Thyroid gland (tissue), 4 donors: ENCODE data around the gene NOTCH3. TPM values are rescaled to one million over a fixed set of nuclear protein-coding genes. Genes with fewer than 3 reads are reported as not detected.

Source experiments
- DNase-seq, 2 donors: peaks; one replicate each; pipeline ENCODE4 v3.0.0-alpha.2; 2019
- H3K27ac ChIP-seq, 3 donors: fragments of 200-600 bp; sonication (generic); 1 replicate in 2 of 3; 2 replicates in 1 of 3; pipeline ENCODE4 v1.5.1; 2016 to 2019; ENCODE audit warnings: mild to moderate bottlenecking in 1 of 3, moderate library complexity in 1 of 3
- H3K27me3 ChIP-seq: fragments of 200-600 bp; sonication (generic); one replicate; pipeline ENCODE4 v1.5.1; 2019
- H3K36me3 ChIP-seq, 2 donors: fragments of 200-600 bp; sonication (generic); one replicate each; pipeline ENCODE4 v1.5.1; 2016 to 2019
- H3K4me1 ChIP-seq, 2 donors: fragments of 200-600 bp; sonication (generic); one replicate each; pipeline ENCODE4 v1.5.1; 2017 to 2019
- H3K4me3 ChIP-seq, 3 donors: fragments of 200-600 bp; sonication (generic); replicated peaks in 1 of 3; 1 replicate in 2 of 3; 2 replicates in 1 of 3; pipeline ENCODE4 v1.5.1; 2016; ENCODE audit warnings: mild to moderate bottlenecking in 1 of 3
- H3K9me3 ChIP-seq: fragments of 200-600 bp; sonication (generic); one replicate; pipeline ENCODE4 v1.5.1; 2017
- POLR2A ChIP-seq, 2 donors: fragments of 450-650 bp; IDR thresholded peaks; one replicate each; pipeline ENCODE4 v1.6.1; 2017; ENCODE audit warnings: antibody characterized with exemption in 2 of 2, mild to moderate bottlenecking in 2 of 2, moderate library complexity in 1 of 2
- WGBS, 2 donors: methylation state at CpG; one replicate each; pipeline ENCODE4 v1.1.5; 2017; 5-methylcytosine and 5-hydroxymethylcytosine counted together
- intact Hi-C: fragments of 100-400 bp; cut with DNase I; formaldehyde crosslinking; loops from one replicate; pipeline ENCODE4 v1.15.1; 2023
- total RNA-seq, 4 donors: library from RNA; depleted of rRNA; stranded (reverse); fragments of >200 nt; gene quantifications; one replicate each; pipeline ENCODE4 v1.2.3, GENCODE V29; 2016
- TF ChIP-seq, protein P1 (sequence below), 6 experiments: fragments of 200-600 bp in 3 of 6; fragments of 450-650 bp in 3 of 6; sonication (generic) in 3 of 6; IDR thresholded peaks; one replicate each; pipeline ENCODE4 v1.5.1; 2016 to 2019; ENCODE audit warnings: antibody characterized with exemption in 6 of 6, mild to moderate bottlenecking in 2 of 6, inconsistent platforms in 1 of 6, moderate library complexity in 1 of 6

Gene NOTCH3
- total RNA-seq, 4 donors from 2014 or later = 10.9 to 53.9 (median 20.0) TPM

DNA sequence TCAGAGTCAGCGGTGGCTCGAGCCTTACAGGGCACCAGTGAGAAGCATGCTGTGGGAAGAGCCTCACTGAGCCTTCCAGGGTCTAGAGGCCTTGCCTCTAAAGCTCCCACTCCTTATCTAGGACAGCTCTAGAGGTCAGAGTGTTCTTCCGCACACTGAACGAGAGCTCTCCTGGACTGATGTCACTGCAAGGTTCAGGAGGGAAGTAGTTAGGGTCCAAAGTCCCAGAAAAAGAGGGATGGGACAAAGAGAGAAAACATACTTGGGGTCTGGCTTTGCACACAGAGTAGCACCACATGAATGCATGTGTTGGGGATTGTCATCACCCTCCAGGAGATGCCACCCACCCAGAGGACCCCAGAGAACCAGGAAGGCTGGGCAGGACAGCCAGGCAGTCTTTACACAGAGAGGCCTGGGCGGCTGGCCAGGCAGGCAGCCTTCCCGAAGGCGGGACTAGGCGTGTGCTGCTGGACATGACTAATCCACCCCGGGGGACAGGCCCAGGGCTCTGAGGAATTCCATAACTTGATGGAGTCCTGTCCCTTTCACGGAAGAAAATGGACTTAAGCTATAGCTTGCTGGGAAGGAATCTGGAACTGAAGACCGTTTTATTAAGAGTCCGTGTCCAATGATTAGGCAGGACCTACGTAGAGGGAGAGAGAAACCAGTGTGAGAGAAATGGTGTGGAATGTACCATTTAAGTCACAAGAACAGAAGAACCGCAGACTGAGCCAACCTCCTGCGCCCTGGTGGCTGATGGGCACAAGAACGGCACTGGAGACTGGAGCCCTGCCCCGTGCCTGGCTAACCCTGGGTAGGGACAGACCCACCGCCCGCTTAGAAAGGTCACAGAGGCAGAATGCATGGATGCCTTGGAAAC lies 48.1 kb upstream of the NOTCH3 start:
- Histone ChIP-seq H3K36me3 (peaks cover 41 to 47% of the 10 kb centered on the region in 2 donors), H3K27me3 (no peaks in the 10 kb centered on the region), H3K4me3 (no peak overlapping the region), H3K27ac (peak overlapping the region; percentile 54 to 76 (median 69)), H3K9me3 (no peaks in the 10 kb centered on the region), H3K4me1 (peaks cover 4 to 66% of the 10 kb centered on the region in 2 donors)
- TF ChIP-seq, protein P1, sequence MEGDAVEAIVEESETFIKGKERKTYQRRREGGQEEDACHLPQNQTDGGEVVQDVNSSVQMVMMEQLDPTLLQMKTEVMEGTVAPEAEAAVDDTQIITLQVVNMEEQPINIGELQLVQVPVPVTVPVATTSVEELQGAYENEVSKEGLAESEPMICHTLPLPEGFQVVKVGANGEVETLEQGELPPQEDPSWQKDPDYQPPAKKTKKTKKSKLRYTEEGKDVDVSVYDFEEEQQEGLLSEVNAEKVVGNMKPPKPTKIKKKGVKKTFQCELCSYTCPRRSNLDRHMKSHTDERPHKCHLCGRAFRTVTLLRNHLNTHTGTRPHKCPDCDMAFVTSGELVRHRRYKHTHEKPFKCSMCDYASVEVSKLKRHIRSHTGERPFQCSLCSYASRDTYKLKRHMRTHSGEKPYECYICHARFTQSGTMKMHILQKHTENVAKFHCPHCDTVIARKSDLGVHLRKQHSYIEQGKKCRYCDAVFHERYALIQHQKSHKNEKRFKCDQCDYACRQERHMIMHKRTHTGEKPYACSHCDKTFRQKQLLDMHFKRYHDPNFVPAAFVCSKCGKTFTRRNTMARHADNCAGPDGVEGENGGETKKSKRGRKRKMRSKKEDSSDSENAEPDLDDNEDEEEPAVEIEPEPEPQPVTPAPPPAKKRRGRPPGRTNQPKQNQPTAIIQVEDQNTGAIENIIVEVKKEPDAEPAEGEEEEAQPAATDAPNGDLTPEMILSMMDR (IDR thresholded peaks at IDR 0.05) = no peak
- TF ChIP-seq POLR2A (IDR thresholded peaks at IDR 0.05) = no peak
- peak; percentile 41 to 44 for DNase-seq
- 70 to 74% methylated on average over 18 to 19 of the region's 19 CpGs for WGBS, 2 donors
- intact Hi-C loops = no loop called here

DNA sequence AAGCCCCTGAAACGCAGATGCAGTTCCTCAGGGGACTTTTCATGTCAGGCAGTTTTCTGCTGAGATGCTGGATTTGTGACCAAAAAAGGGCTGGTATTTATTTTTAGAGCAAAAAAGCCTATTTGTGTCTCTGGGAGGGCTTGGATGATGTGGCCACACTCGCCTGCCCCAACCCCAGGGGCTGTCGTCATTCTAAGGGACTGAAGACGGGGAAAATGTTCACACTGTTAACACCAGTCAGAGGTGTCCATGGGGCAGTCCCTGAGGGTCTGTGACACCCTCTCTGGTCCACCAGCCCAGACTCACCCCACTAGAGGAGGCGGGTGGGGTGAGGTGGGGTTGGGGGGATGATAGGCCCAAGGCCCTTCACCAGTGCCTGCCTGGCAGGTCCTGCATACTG lies 47.3 kb upstream of the NOTCH3 start:
- Histone ChIP-seq H3K27ac (peak overlapping the region; percentile 36 to 76 (median 69)), H3K36me3 (peaks cover 41 to 46% of the 10 kb centered on the region in 2 donors), H3K27me3 (no peaks in the 10 kb centered on the region), H3K4me1 (peaks cover 4 to 60% of the 10 kb centered on the region in 2 donors), H3K4me3 (no peak overlapping the region), H3K9me3 (no peaks in the 10 kb centered on the region)
- WGBS, 2 donors = 86 to 89% methylated on average over 5 of the region's 5 CpGs
- intact Hi-C loops = no loop called here
- no peak for DNase-seq
- no peak for TF ChIP-seq POLR2A (IDR thresholded peaks at IDR 0.05)
- TF ChIP-seq, protein P1 (IDR thresholded peaks at IDR 0.05) = no peak

DNA sequence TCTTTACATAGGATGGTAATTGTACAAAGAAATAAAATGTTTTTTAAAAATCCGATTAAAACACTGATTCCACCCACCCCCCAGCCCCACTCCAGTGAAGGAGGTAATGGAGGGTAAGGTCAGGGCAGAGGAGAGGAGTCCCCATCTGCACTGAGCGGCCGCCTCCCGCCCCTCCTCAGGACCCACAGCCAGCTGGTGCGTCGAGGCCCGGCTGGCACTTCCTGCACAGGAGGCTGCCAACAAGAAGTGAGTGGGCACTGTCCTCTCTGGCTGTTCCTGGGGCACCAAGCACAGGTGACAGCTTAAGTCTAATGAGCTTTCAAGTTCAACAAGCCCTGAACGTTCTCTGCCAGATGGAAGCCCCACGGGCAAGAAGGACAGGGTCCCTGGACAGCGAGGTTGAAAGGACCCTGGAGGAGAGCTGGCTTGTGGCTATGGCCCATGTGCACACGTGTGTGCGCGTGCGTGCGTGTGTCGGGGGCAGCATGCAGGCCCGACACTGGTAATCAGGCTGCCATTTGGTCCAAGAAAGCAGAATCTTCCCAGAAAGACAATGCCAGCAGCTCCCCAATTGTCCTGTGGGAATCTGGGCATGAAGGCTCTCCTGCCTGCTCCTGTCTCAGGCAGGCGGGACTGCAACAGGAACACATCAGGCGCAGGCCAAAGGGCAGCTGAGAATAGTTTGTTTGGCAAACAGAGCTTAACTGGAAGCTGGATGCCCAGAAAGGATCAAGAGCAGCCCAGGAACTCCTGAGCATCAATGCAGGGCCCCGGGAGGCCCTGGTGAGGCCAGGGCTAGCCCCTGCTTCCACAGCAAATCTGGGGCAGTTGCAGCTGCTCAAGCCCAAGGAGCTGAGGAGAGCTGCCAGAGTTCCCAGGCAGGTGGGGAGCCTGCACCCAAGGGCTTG lies 46.6 kb upstream of the NOTCH3 start:
- Histone ChIP-seq H3K4me3 (no peak overlapping the region), H3K27ac (peak overlapping the region; percentile 36 to 76 (median 69)), H3K9me3 (no peaks in the 10 kb centered on the region), H3K36me3 (peaks cover 38% of the 10 kb centered on the region in 2 donors), H3K4me1 (peaks cover 4 to 52% of the 10 kb centered on the region in 2 donors), H3K27me3 (no peaks in the 10 kb centered on the region)
- WGBS, 2 donors = 81 to 89% methylated on average over 19 to 20 of the region's 20 CpGs
- intact Hi-C loops = no loop called here
- TF ChIP-seq, protein P1 (IDR thresholded peaks at IDR 0.05) = no peak
- TF ChIP-seq POLR2A (IDR thresholded peaks at IDR 0.05) = no peak
- DNase-seq = no peak

DNA sequence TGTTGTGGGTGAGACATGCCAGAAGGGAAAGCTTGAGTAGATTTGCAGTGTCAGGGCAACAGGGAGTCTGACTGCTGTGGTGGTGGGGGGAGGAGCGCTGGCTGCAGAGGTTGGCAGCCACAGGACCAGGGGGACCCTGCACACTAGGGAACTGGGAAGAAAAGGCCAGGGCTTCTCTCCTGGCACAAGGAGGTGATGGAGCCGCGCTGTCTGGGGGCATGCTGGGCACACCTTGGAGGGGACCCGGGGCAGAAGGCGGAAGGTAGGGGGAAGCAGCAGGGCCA lies 45.3 kb upstream of the NOTCH3 start:
- peak overlapping the region in 2 of 3 donors; percentile 69 to 76 for H3K27ac ChIP-seq
- DNase-seq = no peak
- TF ChIP-seq POLR2A (IDR thresholded peaks at IDR 0.05) = no peak
- TF ChIP-seq, protein P1 (IDR thresholded peaks at IDR 0.05) = no peak
- no peak overlapping the region for H3K4me3 ChIP-seq
- peaks cover 37 to 41% of the 10 kb centered on the region in 2 donors for H3K36me3 ChIP-seq
- WGBS, 2 donors = 93 to 95% methylated on average over 5 of the region's 5 CpGs
- no peaks in the 10 kb centered on the region for H3K27me3 ChIP-seq
- H3K9me3 ChIP-seq = no peaks in the 10 kb centered on the region
- intact Hi-C loops = no loop called here
- H3K4me1 ChIP-seq = peaks cover 4 to 42% of the 10 kb centered on the region in 2 donors
